ENCODE results near the gene NPAT. TPM values are rescaled to one million over a fixed set of nuclear protein-coding genes. Genes with fewer than 3 reads are reported as not detected.

The NPAT gene
- 10.0 and 19.9 TPM in 2 replicates for total RNA-seq

GRCh38 chr11:108222574-108223347, at the start of gene NPAT, which contains the start of gene ATM:
Gene NPAT (minus strand): TSS chr11:108222638. CDS start chr11:108222536, 102 bp downstream.
Gene ATM (plus strand): TSS chr11:108223067. CDS start chr11:108227625, 4,558 bp downstream.

GRCh38 chr11:108121274-108122155, 100.9 kb downstream of the NPAT start, which contains the start of gene ACAT1:
Gene ACAT1 (plus strand): TSS chr11:108121567. CDS start chr11:108121607, 40 bp downstream.

Other genes with a start within 250 kb of the NPAT start
- 23.0 and 42.7 TPM in 2 replicates for gene CUL5, start 213.7 kb downstream of the NPAT start, total RNA-seq
- gene ACAT1, start 101.1 kb downstream of the NPAT start, total RNA-seq, result 77.2 and 166 TPM in 2 replicates
- 49.2 and 108 TPM in 2 replicates for gene ATM, start 429 bp upstream of the NPAT start, total RNA-seq
- gene C11orf65, start 244.9 kb upstream of the NPAT start, total RNA-seq, result 0.19 TPM in 1 of 2 replicates, not detected in the other